ENCODE data around the gene URB1. TPM values are rescaled to one million over a fixed set of nuclear protein-coding genes. Genes with fewer than 3 reads are reported as not detected.

The URB1 gene
- total and polyA plus RNA-seq, 11 donors = 4.6 to 26.0 (median 11.1) TPM

DNA sequence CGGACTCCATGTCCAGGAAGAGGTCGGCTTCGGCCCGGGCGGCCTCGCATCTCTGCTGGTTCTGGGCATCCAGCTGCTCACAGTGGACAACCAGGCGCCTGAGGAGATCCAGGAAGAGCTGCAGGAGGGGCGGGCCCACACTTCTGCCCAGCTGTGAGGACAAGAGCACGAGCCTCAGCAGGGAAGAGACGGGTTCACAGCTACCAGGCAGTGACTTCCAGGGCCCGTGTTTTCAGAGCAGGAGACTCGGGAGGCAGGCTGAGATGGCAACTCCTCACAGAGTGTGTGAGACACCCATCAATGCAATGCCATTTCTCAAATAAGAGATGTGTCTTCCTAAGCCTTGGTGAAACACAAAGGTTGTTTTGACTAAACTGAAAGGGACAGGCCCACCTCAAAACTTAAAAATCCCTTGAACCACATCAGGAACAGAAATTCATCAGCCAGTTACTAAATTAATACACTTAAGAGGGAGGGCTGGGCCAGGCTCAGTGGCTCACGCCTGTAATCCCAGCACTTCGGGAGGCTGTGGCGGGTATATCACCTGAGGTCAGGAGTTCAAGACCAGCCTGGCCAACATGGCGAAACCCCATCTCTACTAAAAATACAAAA lies 43.4 kb downstream of the URB1 start:
- Histone ChIP-seq H3K9me3 (peaks cover 0 to 7% (median 1%) of the 10 kb centered on the region in 12 donors), H3K4me3 (no peak overlapping the region)

DNA sequence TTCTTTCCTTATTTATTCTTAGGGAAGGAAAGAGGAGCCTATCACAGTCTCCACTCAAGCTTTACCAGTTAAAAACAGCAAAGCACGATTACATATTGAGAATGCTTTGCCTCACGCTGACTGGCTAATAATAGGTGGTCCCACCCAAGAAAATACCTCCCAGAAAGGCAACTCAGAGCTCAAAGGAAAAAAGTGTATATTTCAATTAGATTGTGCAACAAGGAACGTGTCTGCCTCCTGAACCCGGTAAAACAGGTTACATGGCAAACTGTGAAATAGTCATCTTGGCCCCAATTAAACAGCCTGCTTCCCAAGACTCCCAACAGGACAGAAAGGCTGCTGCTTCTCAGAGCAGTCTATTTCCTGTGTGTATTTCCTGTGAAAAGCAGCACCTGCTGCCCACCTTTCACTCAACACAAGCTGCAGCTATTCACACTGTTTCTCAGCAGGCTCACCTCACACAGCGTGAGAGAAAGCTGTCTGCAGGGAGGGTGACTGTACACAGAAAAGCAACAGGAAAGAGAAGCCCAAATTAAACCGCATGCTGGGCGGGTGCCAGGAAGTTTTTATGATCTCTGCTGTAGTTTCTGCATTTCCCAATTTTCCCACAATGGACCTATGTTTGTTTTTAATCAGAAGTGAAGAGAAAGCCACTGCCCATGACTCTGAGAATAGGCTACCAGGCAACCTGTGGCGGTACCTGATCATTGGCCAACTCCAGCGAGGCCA lies 44.0 kb downstream of the URB1 start:
- peaks cover 0 to 100% (median 100%) of the 10 kb centered on the region in 9 donors for H3K36me3 ChIP-seq
- intact Hi-C loops (cut with DNase I) = no loop called here
- H3K4me3 ChIP-seq = no peak overlapping the region
- H3K27ac ChIP-seq = no peak overlapping the region
- no peak for ATAC-seq
- peaks cover 0 to 7% (median 0%) of the 10 kb centered on the region in 12 donors for H3K4me1 ChIP-seq
- no peak for TF ChIP-seq POLR2A (IDR thresholded peaks at IDR 0.05)
- TF ChIP-seq, protein P1, sequence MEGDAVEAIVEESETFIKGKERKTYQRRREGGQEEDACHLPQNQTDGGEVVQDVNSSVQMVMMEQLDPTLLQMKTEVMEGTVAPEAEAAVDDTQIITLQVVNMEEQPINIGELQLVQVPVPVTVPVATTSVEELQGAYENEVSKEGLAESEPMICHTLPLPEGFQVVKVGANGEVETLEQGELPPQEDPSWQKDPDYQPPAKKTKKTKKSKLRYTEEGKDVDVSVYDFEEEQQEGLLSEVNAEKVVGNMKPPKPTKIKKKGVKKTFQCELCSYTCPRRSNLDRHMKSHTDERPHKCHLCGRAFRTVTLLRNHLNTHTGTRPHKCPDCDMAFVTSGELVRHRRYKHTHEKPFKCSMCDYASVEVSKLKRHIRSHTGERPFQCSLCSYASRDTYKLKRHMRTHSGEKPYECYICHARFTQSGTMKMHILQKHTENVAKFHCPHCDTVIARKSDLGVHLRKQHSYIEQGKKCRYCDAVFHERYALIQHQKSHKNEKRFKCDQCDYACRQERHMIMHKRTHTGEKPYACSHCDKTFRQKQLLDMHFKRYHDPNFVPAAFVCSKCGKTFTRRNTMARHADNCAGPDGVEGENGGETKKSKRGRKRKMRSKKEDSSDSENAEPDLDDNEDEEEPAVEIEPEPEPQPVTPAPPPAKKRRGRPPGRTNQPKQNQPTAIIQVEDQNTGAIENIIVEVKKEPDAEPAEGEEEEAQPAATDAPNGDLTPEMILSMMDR (IDR thresholded peaks at IDR 0.05) = no peak
- H3K27me3 ChIP-seq = no peaks in the 10 kb centered on the region
- DNase-seq = no peak
- peaks cover 0 to 10% (median 3%) of the 10 kb centered on the region in 12 donors for H3K9me3 ChIP-seq
- 82 to 89% (median 88%) methylated on average over 9 of the region's 9 CpGs for WGBS, 4 donors

More for the DNA sequence above, 43.4 kb downstream of the URB1 start:
- intact Hi-C loops (cut with DNase I) = no loop called here
- no peak for ATAC-seq
- no peak for DNase-seq
- H3K27ac ChIP-seq = no peak overlapping the region
- 84 to 89% (median 88%) methylated on average over 16 of the region's 16 CpGs for WGBS, 4 donors
- H3K36me3 ChIP-seq = peaks cover 0 to 100% (median 99%) of the 10 kb centered on the region in 9 donors
- no peaks in the 10 kb centered on the region for H3K27me3 ChIP-seq
- TF ChIP-seq, protein P1 (IDR thresholded peaks at IDR 0.05) = no peak
- TF ChIP-seq POLR2A (IDR thresholded peaks at IDR 0.05) = no peak
- peaks cover 0 to 7% (median 0%) of the 10 kb centered on the region in 12 donors for H3K4me1 ChIP-seq

DNA sequence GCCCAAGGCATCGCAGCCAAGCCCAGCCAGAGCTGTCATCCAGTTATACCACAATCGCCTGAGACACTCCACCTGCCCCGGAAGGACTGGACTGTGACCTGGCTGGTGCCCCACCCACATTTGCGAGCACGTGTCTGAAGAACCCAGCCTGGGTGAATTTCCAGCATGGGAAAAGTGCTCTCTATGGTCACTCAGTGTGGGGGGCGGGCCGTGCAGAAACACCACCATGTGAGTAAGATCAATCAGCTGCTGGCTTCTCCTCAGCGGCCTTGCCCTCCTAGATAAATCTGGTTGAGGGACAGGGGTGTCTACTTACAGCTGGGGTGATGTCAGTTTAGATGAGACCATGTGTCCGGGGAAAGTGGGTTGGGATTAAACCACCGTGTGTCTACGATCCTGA lies 44.8 kb downstream of the URB1 start:
- TF ChIP-seq POLR2A (IDR thresholded peaks at IDR 0.05) = no peak
- TF ChIP-seq, protein P1 (IDR thresholded peaks at IDR 0.05) = no peak
- WGBS, 4 donors = 68 to 82% (median 76%) methylated on average over 6 to 11 of the region's 11 CpGs
- Histone ChIP-seq H3K27me3 (no peaks in the 10 kb centered on the region), H3K4me3 (no peak overlapping the region), H3K27ac (no peak overlapping the region), H3K4me1 (peaks cover 0 to 7% (median 0%) of the 10 kb centered on the region in 12 donors), H3K36me3 (peaks cover 0 to 100% (median 100%) of the 10 kb centered on the region in 9 donors), H3K9me3 (peaks cover 0 to 14% (median 3%) of the 10 kb centered on the region in 12 donors)
- ATAC-seq (no peak), DNase-seq (no peak)
- intact Hi-C loops (cut with DNase I) = no loop called here

DNA sequence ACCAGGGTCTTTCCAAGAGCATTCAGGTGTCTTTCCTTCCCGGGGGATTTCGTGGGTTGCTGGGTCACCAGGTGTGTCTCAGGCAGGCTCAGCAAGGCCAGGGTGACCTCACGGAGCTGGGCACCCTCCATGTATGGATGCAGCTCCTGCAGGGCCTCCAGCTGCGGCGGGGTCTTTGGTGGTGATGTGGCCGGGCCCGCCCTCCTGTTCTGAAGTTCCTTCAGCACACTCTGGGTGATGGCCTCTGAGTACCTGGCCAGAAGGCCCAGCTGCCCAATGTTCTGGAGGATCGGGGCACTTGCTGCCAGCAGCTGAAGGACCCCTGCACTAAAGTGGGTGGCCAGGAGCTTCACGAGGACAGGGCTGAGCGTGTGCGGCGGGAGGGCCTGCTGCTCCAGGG lies 45.5 kb downstream of the URB1 start:
- H3K9me3 ChIP-seq = peaks cover 0 to 14% (median 3%) of the 10 kb centered on the region in 12 donors
- peaks cover 0 to 3% (median 0%) of the 10 kb centered on the region in 12 donors for H3K4me1 ChIP-seq
- no peak for DNase-seq
- 89 to 96% (median 92%) methylated on average over 7 to 12 of the region's 12 CpGs for WGBS, 4 donors
- intact Hi-C loops (cut with DNase I) = no loop called here
- TF ChIP-seq POLR2A (IDR thresholded peaks at IDR 0.05) = no peak
- TF ChIP-seq, protein P1 (IDR thresholded peaks at IDR 0.05) = no peak
- H3K36me3 ChIP-seq = peaks cover 0 to 100% (median 98%) of the 10 kb centered on the region in 9 donors
- H3K27me3 ChIP-seq = no peaks in the 10 kb centered on the region
- ATAC-seq = no peak
- no peak overlapping the region for H3K4me3 ChIP-seq
- H3K27ac ChIP-seq = no peak overlapping the region

All from heart left ventricle (tissue), 16 donors.